Neural progenitor cell (in vitro differentiated cells): ENCODE results near the gene HEMK1.

ENCODE experiments used
- CTCF ChIP-seq: fragments of 200-600 bp; sonication (generic); IDR thresholded peaks from 2 replicates; pipeline ENCODE4 v1.5.1; 2017; ENCODE audit warnings: antibody characterized with exemption, mild to moderate bottlenecking
- EZH2phosphoT487 ChIP-seq: fragments of 200-600 bp; sonication (generic); IDR thresholded peaks from 2 replicates; pipeline ENCODE4 v1.6.1; 2017; ENCODE audit warnings: antibody characterized with exemption

- TF ChIP-seq CTCF, result no peak
- TF ChIP-seq EZH2phosphoT487, result no peak
These were observed 9.6 kb upstream of the HEMK1 start for GRCh38 chr3:50559702-50560101.
